Astrocyte (in vitro differentiated cells and primary cell): ENCODE measurements around the gene CACNA1D.

ENCODE experiments used
- EZH2 ChIP-seq: IDR thresholded peaks from 2 replicates; pipeline ENCODE4 v1.6.1; 2012; ENCODE audit warnings: mild to moderate bottlenecking, low read length, inconsistent platforms; ENCODE audit not compliant: insufficient read depth
- TF ChIP-seq, protein P1 (sequence below): IDR thresholded peaks from 2 replicates; pipeline ENCODE4 v1.5.1; 2011; ENCODE audit warnings: low read depth, mild to moderate bottlenecking, inconsistent platforms, low read length, moderate library complexity; ENCODE audit not compliant: insufficient read depth

DNA sequence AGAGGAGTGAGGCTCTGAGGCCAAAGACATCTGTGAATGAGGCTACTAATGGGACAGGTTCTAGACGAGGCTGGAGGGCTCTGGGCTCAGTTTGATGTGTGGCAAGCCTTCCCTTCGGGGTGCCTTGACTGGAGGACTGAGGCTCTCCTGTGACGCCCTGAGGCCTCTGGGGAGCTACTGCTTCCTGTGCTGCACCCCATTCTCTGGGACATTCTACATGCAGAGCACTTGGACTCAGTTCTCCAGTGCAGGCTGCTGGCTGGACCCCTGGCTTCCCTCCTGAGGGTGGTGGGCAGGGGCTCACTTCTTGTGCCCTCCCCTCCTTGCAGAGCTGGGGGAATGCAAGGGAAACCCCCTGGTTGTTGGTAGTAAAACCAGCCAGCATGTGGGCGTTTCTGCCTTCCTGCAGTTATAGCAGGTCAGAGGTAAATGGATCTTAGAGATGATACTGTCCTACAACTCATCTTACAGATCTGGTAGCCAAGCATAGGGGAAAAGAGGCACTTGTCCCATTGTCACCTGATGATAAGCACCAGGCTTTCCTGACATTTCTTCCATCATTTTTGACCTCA is 218.5 kb downstream of the CACNA1D start:
- no peak for TF ChIP-seq EZH2
- TF ChIP-seq, protein P1, sequence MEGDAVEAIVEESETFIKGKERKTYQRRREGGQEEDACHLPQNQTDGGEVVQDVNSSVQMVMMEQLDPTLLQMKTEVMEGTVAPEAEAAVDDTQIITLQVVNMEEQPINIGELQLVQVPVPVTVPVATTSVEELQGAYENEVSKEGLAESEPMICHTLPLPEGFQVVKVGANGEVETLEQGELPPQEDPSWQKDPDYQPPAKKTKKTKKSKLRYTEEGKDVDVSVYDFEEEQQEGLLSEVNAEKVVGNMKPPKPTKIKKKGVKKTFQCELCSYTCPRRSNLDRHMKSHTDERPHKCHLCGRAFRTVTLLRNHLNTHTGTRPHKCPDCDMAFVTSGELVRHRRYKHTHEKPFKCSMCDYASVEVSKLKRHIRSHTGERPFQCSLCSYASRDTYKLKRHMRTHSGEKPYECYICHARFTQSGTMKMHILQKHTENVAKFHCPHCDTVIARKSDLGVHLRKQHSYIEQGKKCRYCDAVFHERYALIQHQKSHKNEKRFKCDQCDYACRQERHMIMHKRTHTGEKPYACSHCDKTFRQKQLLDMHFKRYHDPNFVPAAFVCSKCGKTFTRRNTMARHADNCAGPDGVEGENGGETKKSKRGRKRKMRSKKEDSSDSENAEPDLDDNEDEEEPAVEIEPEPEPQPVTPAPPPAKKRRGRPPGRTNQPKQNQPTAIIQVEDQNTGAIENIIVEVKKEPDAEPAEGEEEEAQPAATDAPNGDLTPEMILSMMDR = no peak
